Large intestine (tissue), 3 donors: ENCODE data around the gene GRIN2C. TPM values are rescaled to one million over a fixed set of nuclear protein-coding genes. Genes with fewer than 3 reads are reported as not detected.

Experiments
- DNase-seq, 2 donors: peaks; one replicate each; pipeline versions ENCODE4 v3.0.0 to v3.0.0-alpha.2; 2013
- H3K27ac ChIP-seq: one replicate; pipeline ENCODE4 v1.5.1; 2013; ENCODE audit warnings: low read length
- H3K27me3 ChIP-seq: 2 replicates; pipeline ENCODE4 v1.6.1; 2013; ENCODE audit warnings: low read length; ENCODE audit not compliant: control insufficient read depth, insufficient read depth
- H3K36me3 ChIP-seq: 2 replicates; pipeline ENCODE4 v1.6.1; 2013; ENCODE audit warnings: low read length; ENCODE audit not compliant: control insufficient read depth, insufficient read depth
- H3K4me1 ChIP-seq: one replicate; pipeline ENCODE4 v1.6.1; 2013; ENCODE audit warnings: low read length; ENCODE audit not compliant: control insufficient read depth, insufficient read depth
- H3K4me3 ChIP-seq: one replicate; pipeline ENCODE4 v1.5.1; 2013; ENCODE audit warnings: low read length
- H3K9me3 ChIP-seq: one replicate; pipeline ENCODE4 v1.6.1; 2013; ENCODE audit warnings: mild to moderate bottlenecking, low read depth, low read length, moderate library complexity; ENCODE audit not compliant: control insufficient read depth
- WGBS: methylation state at CpG from one replicate; pipeline ENCODE4 v1.1.5; 2013; ENCODE audit warnings: low lambda C conversion rate; ENCODE audit not compliant: insufficient coverage; 5-methylcytosine and 5-hydroxymethylcytosine counted together
- polyA plus RNA-seq: library from polyadenylated mRNA; unstranded; fragments of 120-200 nt; gene quantifications from one replicate; pipeline ENCODE4 v1.2.1, GENCODE V29; 2013

Gene GRIN2C
- polyA plus RNA-seq, 1 donor: 0.33 TPM

DNA sequence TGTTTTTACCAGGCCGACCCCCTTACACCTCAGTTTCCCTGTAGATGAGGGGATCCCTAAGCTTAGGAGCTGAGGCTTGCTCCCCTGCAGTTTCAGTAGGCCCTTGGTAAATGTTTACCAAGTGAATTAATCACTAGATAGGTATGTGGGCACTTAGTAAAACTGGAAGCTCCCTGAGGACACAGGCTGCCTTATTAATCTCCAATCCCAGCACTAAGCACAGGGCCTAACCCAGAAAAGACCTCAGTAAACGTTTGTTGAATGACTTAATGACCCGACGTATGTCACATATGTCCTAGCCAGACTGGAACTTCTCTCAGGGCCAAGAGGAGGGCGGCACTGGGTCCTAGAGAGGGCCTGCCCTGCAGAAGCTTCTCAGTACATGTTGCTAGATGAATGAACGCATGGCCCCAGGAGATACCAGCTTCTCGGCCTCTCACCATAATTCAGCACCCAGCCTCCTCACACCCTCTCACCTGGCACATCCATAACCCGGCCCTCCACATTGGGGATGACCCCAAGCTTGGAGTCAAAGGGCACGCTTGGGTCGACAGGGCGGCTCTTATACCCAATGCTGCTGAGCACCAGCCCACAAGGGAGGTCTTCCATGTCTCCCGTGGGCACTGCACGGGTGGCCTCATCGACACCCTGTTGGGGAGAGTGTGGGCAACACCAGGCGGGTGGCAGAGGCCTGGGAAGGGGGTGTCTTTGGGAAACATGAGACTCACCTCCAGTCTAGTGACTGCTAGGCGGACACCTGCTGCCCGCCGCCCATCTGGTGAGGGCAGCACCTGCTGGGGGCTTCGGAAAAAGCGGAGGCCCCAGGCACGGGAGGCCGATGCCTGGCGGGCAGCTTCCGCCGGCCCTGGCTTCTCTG, 4.0 kb upstream of the GRIN2C start:
- H3K27ac ChIP-seq: no peak overlapping the region
- WGBS: 100% methylated on average over 3 of the region's 25 CpGs
- no peak for DNase-seq
- no peak overlapping the region for H3K4me3 ChIP-seq
- H3K36me3 ChIP-seq: no peaks in the 10 kb centered on the region
- peaks cover 11% of the 10 kb centered on the region for H3K9me3 ChIP-seq
- H3K27me3 ChIP-seq: peaks cover 38% of the 10 kb centered on the region
- peaks cover 20% of the 10 kb centered on the region for H3K4me1 ChIP-seq

DNA sequence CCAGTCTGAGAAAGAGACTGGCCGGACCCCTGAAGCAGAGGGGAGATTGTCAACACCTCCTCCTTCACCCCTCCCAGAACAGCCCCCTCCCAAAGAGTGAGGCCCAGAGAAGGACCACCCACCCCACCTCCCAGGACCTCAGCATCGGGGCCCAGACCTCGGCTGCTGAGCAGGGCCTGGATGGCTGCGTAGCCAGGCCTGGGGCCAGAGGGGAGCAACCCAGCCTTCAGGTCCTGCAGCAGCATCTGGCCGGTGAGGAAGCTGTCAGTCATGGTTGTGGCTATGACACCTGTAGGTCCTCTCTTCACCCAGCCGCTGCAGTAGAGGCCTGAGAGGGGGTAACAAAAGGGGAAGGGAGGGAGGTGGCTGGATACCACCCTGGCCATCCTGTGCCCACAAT, 3.2 kb upstream of the GRIN2C start:
- no CpG with 5 or more reads among the region's 6 CpGs for WGBS
- H3K27me3 ChIP-seq: peaks cover 44% of the 10 kb centered on the region
- DNase-seq: no peak

DNA sequence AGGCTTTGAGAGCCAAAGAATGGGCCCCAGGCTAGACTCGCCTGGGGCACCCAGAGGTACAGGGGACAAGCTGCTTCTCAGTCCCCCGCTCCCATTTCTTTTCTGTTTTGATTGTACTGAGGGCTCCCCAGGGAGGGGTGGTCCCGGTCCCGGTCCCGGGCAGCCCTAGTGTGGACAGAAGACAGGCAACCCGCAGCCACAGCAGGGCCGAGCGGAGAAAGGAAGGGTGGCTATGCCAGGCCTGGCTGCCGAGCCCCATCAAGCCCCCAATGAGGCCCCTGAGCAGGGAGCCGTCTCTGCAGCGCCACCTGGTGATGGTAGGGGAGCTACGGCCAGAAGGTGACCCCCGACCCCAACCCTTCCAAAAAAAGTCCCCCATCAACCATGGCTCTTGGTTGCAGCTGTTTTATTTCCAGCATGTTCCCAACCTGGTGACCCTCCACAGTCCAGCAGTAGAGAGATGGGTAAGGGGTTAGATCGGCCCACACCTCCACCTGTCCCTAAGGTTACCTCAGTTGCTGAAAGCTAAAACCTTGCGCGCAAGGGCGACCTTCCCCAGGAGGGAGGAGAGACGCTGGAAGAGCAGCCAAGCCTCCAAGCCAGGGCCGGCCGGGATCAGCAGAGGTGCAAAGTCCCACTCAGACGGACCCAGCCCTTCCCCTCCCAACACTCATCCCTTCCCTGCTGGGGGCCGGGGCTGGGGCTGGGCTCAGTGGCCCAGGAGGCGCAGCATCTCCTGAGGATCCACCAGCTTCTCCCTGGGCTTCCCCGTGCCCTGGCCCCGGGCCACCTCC, 2.6 kb upstream of the GRIN2C start:
- Histone ChIP-seq H3K36me3 (no peaks in the 10 kb centered on the region), H3K4me1 (peaks cover 20% of the 10 kb centered on the region), H3K9me3 (peaks cover 11% of the 10 kb centered on the region), H3K4me3 (no peak overlapping the region), H3K27ac (no peak overlapping the region), H3K27me3 (peaks cover 50% of the 10 kb centered on the region)
- DNase-seq: peak; percentile 36 to 56
- WGBS: no CpG with 5 or more reads among the region's 25 CpGs

More for the DNA sequence above, 3.2 kb upstream of the GRIN2C start:
- H3K36me3 ChIP-seq: no peaks in the 10 kb centered on the region
- H3K4me3 ChIP-seq: no peak overlapping the region
- H3K27ac ChIP-seq: no peak overlapping the region
- peaks cover 11% of the 10 kb centered on the region for H3K9me3 ChIP-seq
- peaks cover 20% of the 10 kb centered on the region for H3K4me1 ChIP-seq

DNA sequence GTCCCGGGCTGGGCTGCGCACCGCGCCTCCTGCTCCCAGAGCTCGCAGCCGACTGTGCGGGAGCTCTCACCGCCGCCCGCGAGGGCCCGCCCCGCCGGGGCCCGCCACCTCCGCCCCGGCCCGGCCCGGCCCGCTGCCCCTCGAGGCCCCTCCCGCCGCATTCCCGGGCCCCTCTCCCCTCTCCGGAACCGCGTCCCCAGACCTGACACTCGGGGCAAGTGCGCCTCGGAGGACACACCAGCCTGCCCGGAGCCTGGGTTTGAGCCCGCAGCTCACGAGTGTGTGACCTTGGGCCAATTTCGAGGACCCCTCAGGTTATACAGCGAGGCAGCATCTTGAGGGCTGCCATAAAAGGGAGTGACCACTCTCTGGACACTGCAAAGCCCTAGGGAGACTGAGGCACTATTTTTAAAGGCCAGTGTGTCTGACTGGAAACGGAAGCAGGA, 2.0 kb upstream of the GRIN2C start:
- Histone ChIP-seq H3K4me3 (no peak overlapping the region), H3K27me3 (peaks cover 56% of the 10 kb centered on the region), H3K9me3 (peaks cover 11% of the 10 kb centered on the region), H3K4me1 (peaks cover 20% of the 10 kb centered on the region), H3K27ac (no peak overlapping the region), H3K36me3 (no peaks in the 10 kb centered on the region)
- no peak for DNase-seq
- no CpG with 5 or more reads among the region's 36 CpGs for WGBS

DNA sequence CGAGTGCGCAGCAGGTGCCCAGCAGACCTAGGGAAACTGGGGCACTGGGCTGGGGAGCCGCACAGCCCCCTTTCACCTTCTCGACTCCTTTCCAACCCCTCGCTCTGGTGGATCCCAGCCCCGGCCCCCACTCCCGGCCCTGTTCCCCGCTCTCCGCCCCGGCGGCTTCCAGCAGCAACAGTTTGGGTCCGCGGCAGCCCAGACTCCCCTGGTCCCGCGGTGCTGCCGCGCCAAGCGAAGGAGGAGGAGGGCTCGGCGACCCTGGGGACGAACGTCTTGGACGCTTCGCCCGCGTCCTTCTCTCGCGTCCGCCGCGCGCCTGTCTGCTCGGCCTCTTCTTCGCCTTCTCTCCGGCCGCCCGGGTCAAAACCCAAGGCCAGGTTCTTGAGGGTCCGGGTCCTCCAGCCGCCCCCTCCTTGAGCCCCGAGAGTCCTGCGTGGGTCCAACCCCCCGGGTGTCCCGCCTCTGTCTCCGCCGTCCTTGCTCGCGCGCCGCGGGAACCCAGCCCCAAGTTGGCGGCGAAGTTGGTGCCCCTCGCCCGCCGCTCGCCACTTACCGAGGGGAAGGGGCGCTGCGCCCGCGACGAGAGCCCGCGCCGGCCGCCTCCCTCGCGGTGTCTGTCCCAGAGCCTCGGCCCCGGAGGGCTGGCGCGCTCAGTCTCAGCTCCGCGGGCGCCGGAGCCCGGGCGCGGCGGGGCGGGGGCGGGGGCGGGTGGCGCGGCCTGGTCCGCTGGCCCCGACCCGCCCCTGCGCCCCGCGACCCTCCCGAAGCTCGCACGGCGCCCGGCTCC, 1.4 kb upstream of the GRIN2C start:
- Histone ChIP-seq H3K27ac (no peak overlapping the region), H3K27me3 (peaks cover 60% of the 10 kb centered on the region), H3K36me3 (no peaks in the 10 kb centered on the region), H3K9me3 (peaks cover 11% of the 10 kb centered on the region), H3K4me1 (peaks cover 20% of the 10 kb centered on the region), H3K4me3 (no peak overlapping the region)
- WGBS: no CpG with 5 or more reads among the region's 96 CpGs
- no peak for DNase-seq

DNA sequence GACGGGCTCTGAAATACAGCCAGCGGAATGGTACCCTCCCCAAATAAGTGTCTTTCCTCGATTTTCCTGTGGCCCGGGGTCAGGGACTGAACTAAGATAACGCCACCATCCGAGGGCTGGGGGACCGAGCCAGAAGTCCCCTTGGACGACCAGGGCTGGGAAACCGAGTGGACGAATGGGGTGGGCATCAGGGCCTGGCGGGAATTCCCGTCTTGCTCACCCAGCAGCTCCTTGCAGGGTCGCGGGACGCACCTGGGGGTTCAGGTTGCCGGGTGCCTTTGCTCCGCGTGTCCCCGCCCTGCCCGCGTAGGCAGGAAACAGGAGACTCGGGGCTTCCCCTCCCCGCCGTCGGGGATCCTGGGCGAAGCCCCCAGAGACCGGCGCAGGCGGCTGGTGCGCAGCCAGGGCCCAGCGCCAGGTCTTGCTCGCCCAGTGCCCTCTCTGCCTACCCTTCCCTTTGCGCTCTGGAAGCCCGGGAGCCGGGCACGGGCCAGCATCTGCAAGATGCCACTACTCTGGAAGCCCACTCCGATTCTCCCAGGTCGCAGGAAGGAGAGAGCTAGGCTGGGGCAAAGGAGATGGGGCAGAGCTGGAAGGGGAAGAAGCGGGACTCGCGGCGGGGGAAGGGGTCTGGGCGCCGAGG, 665 bp upstream of the GRIN2C start:
- peaks cover 67% of the 10 kb centered on the region for H3K27me3 ChIP-seq
- WGBS: no CpG with 5 or more reads among the region's 44 CpGs
- H3K27ac ChIP-seq: no peak overlapping the region
- H3K4me1 ChIP-seq: peaks cover 20% of the 10 kb centered on the region
- H3K4me3 ChIP-seq: no peak overlapping the region
- no peaks in the 10 kb centered on the region for H3K36me3 ChIP-seq
- DNase-seq: no peak
- H3K9me3 ChIP-seq: peaks cover 11% of the 10 kb centered on the region

DNA sequence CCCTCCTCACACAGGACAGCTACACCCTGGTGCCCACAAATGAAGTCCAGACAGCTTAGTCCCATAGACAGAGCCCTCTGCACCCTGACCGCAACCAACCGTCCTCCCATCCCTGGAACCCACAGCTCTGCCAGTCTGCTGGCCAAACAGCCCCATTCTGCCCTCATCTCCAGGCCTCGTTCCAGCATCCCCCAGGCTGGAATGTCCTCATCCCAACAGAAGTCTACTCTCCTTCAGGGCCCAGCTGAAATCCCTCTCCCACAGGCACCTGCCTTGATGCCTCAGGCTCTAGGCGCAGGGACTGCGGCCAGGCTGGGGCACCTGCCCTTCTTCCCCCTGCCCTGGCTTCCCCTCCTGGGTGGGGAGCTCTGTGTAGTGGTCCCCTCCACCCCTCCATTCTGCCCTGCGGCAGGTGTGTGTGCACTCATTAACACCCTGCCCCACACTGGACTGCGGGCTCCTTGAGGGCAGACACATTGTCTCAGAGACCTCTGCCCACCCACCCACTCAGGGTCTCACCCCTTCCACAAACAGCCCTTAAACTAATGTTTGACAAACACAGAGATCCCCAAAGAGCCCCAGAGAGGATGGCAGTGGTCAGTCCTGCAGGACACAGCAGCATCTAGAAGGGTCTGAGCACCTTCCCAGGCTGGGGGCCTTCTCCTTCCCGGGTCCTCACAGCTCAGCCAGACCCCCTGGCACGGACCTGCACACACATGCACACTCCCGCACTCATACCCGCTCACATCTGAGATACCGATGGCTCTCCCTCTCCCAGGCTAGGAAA, 820 bp downstream of the GRIN2C start:
- H3K27me3 ChIP-seq: peaks cover 82% of the 10 kb centered on the region
- no CpG with 5 or more reads among the region's 12 CpGs for WGBS

DNA sequence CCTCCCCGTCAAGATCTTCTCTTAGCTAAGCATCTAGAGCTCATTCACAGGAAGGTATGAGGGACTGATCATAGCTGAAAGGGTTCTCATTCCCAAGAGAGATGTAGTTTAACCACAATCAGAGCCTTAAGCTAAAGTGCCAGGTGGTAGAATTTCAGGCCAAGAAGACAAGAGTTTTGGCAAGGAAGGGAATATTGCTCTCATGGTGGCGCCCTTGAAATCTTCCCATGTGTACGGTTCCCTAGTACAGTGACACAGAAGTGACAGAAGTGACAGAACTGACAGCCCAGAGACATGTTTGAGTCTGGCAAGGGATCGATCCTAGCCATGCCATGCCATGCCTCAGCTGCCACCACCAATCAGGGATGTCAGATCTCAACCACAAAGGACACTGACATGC, 2.5 kb downstream of the GRIN2C start:
- Histone ChIP-seq H3K9me3 (peaks cover 14% of the 10 kb centered on the region), H3K36me3 (no peaks in the 10 kb centered on the region), H3K4me1 (peaks cover 12% of the 10 kb centered on the region), H3K4me3 (no peak overlapping the region), H3K27me3 (peaks cover 92% of the 10 kb centered on the region), H3K27ac (no peak overlapping the region)
- DNase-seq: no peak
- WGBS: 57% methylated on average over 1 of the region's 4 CpGs

More for the DNA sequence above, 820 bp downstream of the GRIN2C start:
- Histone ChIP-seq H3K9me3 (peaks cover 11% of the 10 kb centered on the region), H3K36me3 (no peaks in the 10 kb centered on the region), H3K4me1 (peaks cover 20% of the 10 kb centered on the region), H3K27ac (no peak overlapping the region), H3K4me3 (no peak overlapping the region)
- no peak for DNase-seq

DNA sequence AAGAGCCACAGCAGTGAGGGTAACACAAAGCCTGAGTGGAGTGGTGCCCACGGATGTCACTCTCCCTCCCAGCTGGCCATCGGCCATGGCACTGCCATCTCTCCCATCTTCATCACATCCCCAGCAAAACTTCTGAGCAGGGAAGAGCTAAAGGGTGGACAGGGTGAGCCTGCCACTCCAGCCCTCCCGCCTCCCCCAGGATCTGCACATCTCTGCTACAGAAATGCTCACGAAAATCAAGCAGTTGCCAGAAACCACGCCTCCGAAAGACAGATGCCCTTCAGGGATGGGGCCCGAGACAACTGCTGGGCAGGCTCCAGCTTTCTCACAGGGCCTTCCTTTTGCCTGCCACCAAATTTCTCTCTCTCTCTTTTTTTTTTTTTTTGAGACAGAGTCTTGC, 3.6 kb downstream of the GRIN2C start:
- H3K4me3 ChIP-seq: no peak overlapping the region
- no peaks in the 10 kb centered on the region for H3K36me3 ChIP-seq
- H3K27ac ChIP-seq: no peak overlapping the region
- peaks cover 94% of the 10 kb centered on the region for H3K27me3 ChIP-seq
- WGBS: no CpG with 5 or more reads among the region's 7 CpGs
- peaks cover 20% of the 10 kb centered on the region for H3K9me3 ChIP-seq
- peaks cover 9% of the 10 kb centered on the region for H3K4me1 ChIP-seq
- DNase-seq: no peak
